HL-60/S4 (cell line): ENCODE results near the gene FUOM.

Experiments
- in situ Hi-C: fragments of 300-500 bp; cut with MboI; formaldehyde crosslinking; loops from 2 replicates; pipeline ENCODE4 v1.14.3; 2022; ENCODE audit warnings: low sequenced_read_pairs

FUOM gene, protein sequence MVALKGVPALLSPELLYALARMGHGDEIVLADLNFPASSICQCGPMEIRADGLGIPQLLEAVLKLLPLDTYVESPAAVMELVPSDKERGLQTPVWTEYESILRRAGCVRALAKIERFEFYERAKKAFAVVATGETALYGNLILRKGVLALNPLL

DNA sequence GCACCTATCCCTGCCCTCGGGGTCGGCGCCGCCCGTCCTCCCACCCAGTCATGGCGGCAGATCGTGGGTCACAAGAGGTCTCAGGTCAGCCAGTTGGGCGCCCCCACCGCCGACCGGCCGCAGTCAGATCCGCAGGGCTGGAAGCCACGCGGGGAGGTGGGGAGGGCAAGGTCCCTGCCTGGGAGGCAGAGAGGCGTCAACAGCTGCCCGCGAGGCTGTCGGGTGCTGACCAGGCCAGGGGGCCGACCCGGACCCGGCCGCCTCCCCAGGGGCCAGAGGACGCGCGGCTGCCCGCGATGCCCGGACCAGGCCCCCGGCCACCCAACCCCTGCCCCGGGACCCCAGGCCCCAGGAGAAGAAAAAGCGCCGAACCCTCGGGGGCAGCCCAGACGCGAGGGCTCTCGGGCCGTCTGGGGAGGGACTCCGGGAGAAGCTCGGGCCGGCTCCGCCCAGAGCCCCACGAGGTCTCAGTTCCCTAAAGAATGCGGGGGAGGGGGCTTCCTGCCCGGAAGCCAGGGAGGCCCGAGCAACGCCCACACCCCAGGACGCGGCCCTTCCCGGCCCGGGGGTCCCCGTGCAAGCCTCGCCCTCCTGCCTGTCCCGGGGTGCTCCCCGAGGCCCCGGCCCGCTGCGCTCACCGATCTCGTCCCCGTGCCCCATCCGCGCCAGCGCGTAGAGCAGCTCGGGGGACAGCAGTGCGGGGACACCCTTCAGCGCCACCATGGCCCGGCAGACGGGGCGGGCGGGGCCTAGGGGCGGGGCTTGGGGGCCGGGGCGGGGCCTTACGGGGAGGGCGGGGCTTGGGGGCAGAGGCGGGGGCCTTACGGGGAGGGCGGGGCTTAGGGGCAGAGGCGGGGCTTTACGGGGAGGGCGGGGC, at the start of gene FUOM:
Gene FUOM (minus strand): TSS at position 735 of the 877 bp plus-strand sequence. CDS start 12 bp downstream, at position 723.
- in situ Hi-C loops: no loop called here

DNA sequence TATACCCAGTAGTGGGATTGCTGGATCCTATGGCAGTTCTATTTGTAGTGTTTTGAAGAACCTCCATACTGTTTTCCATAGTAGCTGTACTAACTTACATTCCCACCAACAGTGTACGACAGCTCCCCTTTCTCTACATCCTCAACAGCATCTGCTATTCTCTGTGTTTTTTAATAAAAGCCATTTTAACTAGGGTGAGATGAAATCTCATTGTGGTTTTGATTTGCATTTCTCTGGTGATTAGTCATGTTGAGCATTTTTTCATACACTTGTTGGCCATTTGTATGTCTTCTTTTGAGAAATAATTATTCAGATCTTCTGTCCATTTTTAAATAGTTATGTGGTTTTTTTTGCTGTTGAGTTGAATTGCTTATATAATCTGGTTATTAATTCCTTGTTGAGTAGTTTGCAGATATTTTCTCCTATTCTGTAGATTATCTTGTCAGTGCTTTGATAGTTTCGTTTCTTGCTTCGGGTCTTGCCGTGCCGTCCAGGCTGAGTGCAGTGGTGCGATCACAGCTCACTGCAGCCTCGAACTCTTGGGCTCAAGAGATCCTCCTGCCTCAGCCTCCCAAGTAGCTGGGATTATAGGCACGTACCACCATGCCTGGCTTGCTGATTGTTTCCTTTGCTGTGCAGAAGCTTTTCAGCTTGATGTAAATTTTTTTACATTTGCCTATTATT, 48.2 kb upstream of the FUOM start:
- in situ Hi-C loops: no loop called here

DNA sequence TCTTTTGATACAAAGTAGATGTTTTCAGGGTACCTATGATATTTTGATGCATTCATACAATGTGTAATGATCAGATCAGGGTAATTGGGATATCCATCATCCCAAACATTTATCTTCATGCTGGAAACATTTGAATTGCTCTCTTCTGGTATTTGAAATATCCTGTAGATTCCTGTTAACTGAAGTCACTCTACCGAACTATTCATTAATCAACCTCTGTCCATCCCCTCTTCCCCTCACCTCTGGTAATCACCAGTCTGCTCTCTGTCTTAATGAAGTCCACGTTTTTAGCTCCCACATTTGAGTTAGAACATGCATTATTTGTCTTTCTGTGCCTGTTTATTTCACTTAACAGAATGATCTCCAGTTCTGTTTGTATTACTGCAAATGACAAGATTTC, 47.5 kb upstream of the FUOM start:
- in situ Hi-C loops: no loop called here

DNA sequence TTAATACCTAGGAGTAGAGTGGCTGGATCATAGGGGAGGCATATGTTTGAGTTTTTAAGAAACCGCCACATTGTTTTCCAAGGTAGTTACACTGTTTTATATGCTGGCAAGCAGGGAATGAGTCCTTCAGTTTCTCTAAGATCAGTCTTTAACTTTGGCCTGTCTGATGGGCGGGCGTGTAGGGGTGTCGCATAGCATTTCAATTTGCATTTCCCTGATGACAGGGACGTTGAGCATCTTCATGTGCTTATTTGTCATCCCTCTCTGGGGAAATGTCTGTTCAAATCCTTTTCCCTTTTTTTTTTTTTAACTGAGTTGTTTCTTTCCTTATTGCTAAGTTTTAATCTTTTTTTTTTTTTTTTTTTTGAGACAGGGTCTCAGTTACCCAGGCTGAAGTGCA, 46.0 kb upstream of the FUOM start:
- in situ Hi-C loops: no loop called here

DNA sequence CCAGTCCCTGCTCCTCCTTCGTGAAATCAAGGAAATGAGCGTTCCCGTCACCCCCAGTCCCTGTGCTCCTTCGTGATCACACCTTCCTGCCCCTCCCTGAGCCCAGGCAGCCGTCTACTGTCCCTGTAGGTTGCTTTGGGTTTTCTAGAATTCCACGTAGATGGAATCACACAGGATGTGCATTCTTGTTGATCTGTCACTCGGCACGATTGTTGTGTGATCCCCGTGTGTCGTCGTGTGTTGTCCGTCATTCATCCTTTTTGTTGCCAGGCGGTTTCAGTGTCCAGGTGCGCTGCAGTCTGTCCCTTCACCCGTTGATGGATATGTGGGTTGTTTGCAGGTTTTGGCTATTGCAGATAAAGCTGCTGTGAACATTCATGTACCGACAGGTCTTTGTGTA, 45.5 kb upstream of the FUOM start:
- in situ Hi-C loops: no loop called here

DNA sequence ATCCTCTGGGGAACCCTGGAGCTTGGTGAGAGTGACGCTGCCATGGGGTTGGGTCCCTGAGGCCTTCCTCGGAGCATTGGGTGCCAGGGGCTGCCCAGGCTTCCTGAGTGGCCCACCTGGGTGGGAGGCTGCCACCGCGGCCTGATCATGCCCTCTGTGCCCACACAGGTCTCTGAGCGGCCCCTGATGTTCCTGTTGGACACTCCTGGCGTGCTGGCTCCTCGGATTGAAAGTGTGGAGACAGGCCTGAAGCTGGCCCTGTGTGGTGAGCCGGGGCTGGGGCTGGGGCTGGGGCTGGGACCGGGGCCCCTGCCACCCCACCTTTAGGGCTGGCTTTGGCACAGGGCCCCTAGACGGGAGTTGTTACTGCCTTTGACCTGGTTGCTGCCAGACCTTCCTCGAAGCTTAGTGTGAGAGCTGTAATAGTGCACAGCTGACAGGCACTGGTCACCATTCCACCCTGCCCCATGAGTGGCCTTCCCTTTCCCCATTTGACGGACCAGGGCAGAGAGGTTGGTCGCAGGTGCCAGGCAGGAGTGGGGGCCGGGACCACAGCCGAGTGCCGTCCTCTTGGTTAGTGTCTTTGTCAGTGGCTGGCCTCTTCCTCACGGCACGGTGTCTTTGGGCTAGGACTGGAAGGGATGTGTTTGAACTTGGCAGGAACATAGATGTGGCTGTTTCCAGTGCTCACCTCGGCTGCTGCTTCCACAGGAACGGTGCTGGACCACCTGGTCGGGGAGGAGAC, 44.3 kb upstream of the FUOM start:
- in situ Hi-C loops: no loop called here

DNA sequence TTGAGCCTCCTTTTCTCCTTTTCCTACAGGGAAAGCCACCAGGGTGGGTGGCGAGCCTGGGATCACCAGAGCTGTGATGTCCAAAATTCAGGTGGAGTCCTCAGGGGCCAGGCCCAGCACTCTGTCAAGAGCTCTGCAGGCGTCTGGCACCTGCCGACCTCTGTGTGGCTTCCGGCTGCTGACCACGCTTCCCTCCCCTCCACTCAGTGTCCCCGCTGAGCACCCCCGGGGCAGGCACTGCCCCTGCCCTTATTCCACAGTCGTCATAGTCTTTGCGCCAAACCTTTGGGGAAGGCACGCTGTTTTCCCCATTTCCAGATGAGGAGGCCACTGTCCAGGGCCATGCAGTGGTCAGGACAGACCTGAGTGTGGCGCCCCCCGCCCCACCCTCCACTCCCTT, 43.7 kb upstream of the FUOM start:
- in situ Hi-C loops: no loop called here

DNA sequence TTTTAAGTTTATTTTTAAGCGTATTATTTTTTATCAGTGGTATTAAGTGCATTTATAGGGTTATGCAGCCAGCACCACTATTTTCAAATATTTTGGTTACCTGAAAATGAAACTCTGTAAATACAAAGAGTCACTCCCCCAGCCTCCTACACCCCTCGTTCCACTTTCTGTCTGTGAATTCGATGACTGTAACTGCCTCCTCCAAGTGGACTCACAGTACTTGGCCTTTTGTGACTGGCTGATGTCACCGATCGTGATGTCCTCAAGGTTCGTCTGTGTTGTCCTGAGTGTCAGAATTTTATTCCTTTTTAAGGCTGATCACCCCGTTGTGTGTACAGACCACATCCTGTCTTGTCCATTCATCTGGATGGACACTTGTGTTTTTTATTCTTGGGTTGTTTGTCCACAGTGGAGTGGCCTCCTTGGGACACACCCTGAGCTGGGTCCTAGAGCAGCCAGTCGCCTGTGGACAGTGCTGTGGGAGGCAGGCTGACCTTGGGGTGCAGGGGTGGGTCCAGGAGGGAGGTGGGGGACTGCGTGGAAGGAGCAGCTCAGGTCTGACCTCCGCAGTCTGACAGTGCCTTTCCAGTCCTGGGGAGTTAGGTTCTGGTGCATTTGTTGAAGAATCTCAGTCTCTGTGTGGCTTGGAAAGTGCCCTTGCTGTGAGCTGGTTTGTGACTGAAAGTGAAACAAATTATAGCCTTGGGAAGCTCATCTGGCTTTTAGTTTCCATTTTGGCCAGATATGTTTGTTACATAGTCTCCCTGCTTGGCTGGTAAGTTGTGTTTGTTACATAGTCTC, 43.0 kb upstream of the FUOM start:
- in situ Hi-C loops: no loop called here

DNA sequence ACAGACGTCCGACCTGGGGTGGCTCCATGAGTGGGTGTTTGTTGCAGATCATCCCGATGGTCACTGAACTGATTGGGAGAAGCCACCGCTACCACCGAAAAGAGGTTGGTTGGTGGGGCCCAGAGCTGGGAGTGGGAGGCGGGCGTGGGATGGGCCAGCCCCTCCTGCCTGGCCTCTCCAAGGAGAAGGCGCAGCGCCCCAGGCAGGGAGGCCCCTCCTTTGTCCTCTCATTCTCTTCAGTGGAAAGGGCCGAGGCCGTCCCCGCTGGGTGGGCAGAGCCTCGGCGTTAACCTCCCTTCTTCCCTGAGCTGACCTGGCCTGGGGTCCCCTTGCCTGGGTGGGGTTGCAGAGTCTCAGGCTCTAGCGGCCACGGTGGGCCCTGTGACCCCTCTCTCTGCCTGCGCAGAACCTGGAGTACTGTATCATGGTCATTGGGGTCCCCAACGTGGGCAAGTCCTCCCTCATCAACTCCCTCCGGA, 41.3 kb upstream of the FUOM start:
- in situ Hi-C loops: no loop called here

DNA sequence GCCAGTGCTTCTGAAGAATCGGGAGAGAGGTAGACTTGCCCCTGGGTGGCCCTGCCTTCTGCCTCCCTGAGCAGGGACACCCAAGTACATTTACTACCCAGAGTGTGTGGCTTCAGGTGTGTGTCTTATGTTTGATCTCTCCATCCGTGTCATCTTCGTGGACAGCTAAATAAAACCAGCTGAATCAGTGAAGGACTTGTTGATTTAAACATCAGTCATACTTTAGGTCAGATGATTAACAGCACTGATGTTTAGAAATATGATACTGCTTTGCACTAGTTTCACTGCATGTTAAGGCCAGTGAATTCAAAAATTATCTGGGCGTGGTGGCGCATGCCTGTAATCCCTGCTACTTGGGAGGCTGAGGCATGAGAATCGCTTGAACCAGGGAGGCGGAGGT, 40.1 kb upstream of the FUOM start:
- in situ Hi-C loops: no loop called here

DNA sequence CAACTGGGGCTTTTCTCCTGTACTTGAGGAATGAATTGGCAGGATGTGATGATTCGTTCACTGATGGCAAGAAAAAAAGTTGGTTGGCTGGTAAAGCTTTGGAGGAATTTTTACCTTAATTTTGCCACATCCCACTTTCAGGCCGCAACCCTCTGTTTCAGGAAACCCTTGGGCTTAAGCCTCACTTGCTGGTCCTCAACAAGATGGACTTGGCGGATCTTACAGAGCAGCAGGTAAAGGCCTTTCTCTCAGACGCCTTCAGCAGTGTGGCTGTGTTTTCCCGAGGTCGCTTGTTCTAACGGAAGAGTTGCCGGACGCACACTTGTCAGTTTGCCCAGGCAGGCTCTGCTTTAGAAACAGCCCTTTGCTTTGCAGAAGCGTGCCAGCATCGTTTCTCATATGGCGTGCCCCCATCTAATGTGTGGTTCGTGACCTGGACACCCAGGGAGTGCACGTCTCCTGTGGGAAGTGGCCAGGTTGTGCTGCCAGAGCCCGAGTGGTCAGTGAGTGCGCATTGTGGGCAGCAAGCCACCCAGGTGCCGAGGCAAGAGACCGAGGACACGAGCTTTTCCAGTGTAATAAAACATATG, 38.3 kb upstream of the FUOM start:
- in situ Hi-C loops: no loop called here

DNA sequence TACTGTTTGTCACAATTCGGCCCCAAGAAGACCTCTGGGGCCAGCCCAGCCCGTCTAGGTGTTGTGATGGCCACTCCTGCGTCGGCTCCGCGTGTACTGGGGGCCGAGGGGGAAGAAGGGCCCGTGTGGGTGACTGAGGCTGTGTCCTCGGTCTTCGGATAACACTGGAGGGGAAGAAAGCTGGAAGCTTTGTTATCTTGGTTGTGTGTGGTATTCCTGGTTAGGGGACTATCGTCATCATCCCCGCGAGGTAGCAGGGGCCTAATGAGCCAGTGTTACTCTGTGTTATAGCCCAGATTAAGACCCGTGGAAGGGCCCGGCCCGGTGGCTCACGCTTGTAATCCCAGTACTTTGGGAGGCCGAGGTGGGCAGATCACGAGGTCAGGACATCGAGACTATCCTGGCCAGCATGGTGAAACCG, 37.0 kb upstream of the FUOM start:
- in situ Hi-C loops: no loop called here

DNA sequence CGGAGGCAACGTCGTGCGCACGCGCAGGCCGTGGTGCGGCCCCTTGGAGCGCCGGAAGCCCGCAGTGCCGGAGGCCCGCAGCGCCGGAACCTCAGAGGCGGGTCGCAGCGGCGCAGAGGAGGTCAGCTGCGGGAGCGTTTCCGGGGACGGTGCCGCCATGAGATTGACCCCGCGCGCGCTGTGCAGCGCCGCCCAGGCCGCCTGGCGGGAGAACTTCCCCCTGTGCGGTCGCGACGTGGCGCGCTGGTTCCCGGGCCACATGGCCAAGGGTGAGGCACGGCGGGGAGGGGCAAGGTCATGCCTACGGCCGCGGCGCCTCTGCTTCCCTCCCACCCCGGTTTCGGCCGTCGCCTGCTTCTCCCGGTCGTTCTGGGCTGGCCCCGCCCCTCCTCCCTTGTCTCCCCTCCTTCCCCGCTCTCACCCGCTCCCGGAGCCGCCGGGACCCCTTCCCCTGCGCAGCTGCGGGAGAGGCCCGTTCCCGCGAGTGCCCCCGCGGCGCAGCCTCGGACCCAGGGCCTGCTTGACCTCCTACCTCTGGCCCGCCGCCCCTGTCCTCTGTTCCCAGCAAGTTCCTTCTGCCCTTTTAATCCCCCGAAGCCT, 36.3 kb upstream of the FUOM start, which contains the start of gene MTG1:
Gene MTG1 (plus strand): TSS at position 94 of the 600 bp plus-strand sequence. CDS start 64 bp downstream, at position 158.
- in situ Hi-C loops: no loop called here

DNA sequence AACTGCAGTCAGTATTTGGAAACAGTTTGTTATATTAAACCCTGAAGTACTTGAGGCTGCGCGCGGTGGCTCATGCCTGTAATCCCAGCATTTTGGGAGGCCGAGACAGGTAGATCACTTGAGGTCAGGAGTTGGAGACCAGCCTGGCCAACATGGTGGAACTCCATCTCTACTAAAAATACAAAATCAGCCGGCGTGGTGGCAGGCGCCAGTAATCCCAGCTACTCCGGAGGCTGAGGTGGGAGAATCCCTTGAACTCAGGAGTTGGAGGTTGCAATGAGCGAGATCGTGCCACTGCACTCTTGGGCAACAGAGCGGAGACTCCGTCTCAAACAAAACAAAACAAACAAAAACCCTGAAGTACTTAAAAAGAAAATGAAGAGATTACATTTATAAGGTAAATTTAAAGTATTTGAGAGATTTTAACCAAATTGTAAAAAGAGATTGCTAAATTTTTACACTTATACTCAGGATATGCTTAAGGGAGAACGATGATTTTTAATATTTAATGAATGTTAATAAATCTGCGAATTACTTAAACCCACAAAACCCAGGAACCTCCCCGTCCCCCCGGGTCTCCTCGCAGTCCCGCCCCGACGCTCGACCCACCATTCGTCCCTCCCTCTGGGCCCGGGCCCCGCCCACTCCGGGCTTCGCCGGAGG, 35.7 kb upstream of the FUOM start:
- in situ Hi-C loops: no loop called here

DNA sequence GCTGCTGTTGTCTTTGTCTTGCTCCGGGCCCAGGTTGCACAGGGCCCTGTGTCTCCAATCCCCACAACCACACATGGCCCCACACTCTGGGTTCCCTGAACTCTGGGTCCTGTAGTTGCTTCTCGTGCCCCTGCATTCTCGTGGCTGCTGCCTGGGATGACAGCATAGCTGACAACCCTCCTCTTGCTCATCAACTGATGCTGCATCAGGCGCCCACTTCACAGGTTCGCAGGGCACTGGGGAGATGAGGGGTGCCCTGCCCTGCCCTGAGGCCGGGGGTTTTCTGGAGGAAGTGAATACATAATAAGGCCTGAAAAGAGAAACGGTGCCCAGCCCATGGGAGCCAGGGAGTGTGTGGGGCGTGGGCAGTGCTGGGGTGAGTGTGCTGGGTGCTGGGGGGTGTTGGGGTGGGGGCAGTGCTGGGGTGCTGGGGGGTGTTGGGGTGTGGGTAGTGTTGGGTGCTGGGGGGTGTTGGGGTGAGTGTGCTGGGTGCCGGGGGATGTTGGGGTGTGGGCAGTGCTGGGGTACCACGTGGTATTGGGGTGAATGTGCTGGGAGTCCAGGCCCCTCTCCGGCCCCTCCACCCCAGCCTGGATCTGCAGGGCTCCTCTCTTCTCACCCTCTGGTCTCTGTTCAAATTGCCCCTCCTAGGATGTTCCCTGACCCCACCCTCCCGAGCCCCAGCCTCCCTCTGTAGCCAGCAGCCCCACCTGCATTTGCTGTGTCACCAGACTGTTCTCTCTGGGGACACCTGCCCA, 34.1 kb upstream of the FUOM start:
- in situ Hi-C loops: no loop called here

DNA sequence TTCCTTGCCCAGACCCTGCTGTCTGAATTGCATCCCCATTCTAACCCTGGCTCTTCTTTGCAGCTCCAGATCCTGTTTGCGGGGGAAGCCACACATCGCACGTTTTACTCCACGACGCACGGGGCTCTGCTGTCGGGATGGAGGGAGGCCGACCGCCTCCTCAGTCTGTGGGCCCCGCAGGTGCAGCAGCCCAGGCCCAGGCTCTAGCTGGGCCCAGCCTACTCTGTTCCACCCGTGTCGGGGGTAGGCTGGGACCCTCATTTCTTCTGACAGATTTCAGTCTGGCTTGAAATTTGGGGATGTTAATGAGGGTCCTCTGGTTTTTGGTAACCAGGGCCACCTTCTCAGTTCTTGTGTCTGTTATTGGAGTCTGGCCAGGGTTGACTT, 33.4 kb upstream of the FUOM start:
- in situ Hi-C loops: no loop called here

DNA sequence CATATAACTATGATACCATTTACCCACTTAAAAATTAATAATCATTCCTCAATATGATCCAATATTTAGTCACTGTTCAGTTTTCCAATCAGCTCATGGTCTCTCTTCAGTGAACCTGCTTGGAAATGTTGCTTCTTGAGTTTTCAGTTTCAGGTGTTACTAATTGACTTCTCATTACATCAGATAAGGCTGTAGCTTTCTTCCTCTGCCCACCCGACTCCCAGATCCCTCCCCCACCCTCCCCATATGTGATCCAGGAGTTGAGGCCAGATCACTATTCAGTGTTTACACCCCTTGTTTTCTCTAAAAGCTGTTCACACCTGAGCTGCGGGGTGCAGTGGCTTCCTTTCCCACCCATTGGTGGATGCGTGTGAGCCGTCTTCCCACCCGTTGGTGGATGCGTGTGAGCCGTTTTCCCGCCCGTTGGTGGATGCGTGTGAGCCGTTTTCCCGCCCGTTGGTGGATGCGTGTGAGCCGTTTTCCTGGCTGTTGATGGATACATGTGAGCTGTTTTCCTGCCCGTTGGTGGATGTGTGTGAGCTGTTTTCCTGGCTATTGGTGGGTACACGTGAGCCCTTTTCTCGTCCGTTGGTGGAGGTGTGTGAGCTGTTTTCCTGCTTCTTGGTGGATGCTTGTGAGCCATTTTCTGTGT, 32.9 kb upstream of the FUOM start:
- in situ Hi-C loops: no loop called here
